Tibial nerve (tissue), 4 donors: ENCODE measurements around the gene BRPF3. TPM values are rescaled to one million over a fixed set of nuclear protein-coding genes. Genes with fewer than 3 reads are reported as not detected.

Source experiments
- DNase-seq, 2 donors: peaks; one replicate each; pipeline ENCODE4 v3.0.0-alpha.2; 2019; ENCODE audit warnings: low spot score in 2 of 2
- H3K27ac ChIP-seq, 4 donors: fragments of 200-600 bp; sonication (generic) in 3 of 4; one replicate each; pipeline ENCODE4 v1.5.1; 2017 to 2019; ENCODE audit warnings: mild to moderate bottlenecking in 1 of 4
- H3K27me3 ChIP-seq, 2 donors: fragments of 200-600 bp; sonication (generic) in 1 of 2; one replicate each; pipeline versions ENCODE4 v1.5.1 to v1.6.0; 2017 to 2019
- H3K36me3 ChIP-seq, 3 donors: fragments of 200-600 bp; sonication (generic); one replicate each; pipeline ENCODE4 v1.5.1; 2018 to 2019
- H3K4me1 ChIP-seq, 4 donors: fragments of 200-600 bp; sonication (generic) in 3 of 4; one replicate each; pipeline ENCODE4 v1.5.1; 2017 to 2019
- H3K4me3 ChIP-seq, 4 donors: fragments of 200-600 bp; sonication (generic) in 3 of 4; one replicate each; pipeline ENCODE4 v1.5.1; 2017 to 2019; ENCODE audit warnings: mild to moderate bottlenecking in 1 of 4, moderate library complexity in 1 of 4
- H3K9me3 ChIP-seq, 4 donors: fragments of 200-600 bp; sonication (generic) in 3 of 4; one replicate each; pipeline ENCODE4 v1.5.1; 2017 to 2019
- CTCF ChIP-seq, 5 experiments: fragments of 200-600 bp in 3 of 5; fragments of 450-650 bp in 2 of 5; sonication (generic) in 3 of 5; IDR thresholded peaks; one replicate each; pipeline ENCODE4 v1.5.1; 2016 to 2019; ENCODE audit warnings: antibody characterized with exemption in 5 of 5, mild to moderate bottlenecking in 3 of 5, moderate library complexity in 2 of 5
- EP300 ChIP-seq, 2 donors: sonication (generic); formaldehyde crosslinking; IDR thresholded peaks; one replicate each; pipeline ENCODE4 v1.6.1; 2017; ENCODE audit warnings: antibody characterized with exemption in 2 of 2, mild to moderate bottlenecking in 1 of 2
- POLR2A ChIP-seq, 2 donors: fragments of 450-650 bp; IDR thresholded peaks; one replicate each; pipeline ENCODE4 v1.6.1; 2017; ENCODE audit warnings: antibody characterized with exemption in 2 of 2, mild to moderate bottlenecking in 2 of 2, moderate library complexity in 2 of 2
- WGBS, 2 donors: methylation state at CpG; one replicate each; pipeline ENCODE4 v1.1.5; 2018; 5-methylcytosine and 5-hydroxymethylcytosine counted together
- total RNA-seq, 4 donors: library from RNA; depleted of rRNA; stranded (reverse); fragments of >200 nt; gene quantifications; one replicate each; pipeline ENCODE4 v1.1.0, GENCODE V29; 2016

The BRPF3 gene
- total RNA-seq, 4 donors from 2014 or later, result 18.4 to 32.7 (median 23.9) TPM

- peaks cover 0 to 27% (median 0%) of the 10 kb centered on the region in 4 donors for H3K4me1 ChIP-seq
- H3K27me3 ChIP-seq, result no peaks in the 10 kb centered on the region
- no peak overlapping the region for H3K4me3 ChIP-seq
- no peak for DNase-seq
- no peak for TF ChIP-seq CTCF (IDR thresholded peaks at IDR 0.05)
- TF ChIP-seq EP300 (IDR thresholded peaks at IDR 0.05), result no peak
- 43 to 46% methylated on average over 2 of the region's 2 CpGs for WGBS, 2 donors
- peaks cover 0 to 95% (median 0%) of the 10 kb centered on the region in 3 donors for H3K36me3 ChIP-seq
- H3K9me3 ChIP-seq, result no peaks in the 10 kb centered on the region
- no peak overlapping the region for H3K27ac ChIP-seq
Measured at GRCh38 chr6:36221674-36222073, 25.1 kb downstream of the BRPF3 start.

- peaks cover 0 to 93% (median 0%) of the 10 kb centered on the region in 3 donors for H3K36me3 ChIP-seq
- H3K4me1 ChIP-seq, result peaks cover 0 to 27% (median 0%) of the 10 kb centered on the region in 4 donors
- H3K4me3 ChIP-seq, result no peak overlapping the region
- H3K27ac ChIP-seq, result no peak overlapping the region
- no peaks in the 10 kb centered on the region for H3K9me3 ChIP-seq
- DNase-seq, result no peak
- TF ChIP-seq CTCF (IDR thresholded peaks at IDR 0.05) (no peak), EP300 (IDR thresholded peaks at IDR 0.05) (no peak), POLR2A (IDR thresholded peaks at IDR 0.05) (no peak)
- no peaks in the 10 kb centered on the region for H3K27me3 ChIP-seq
- WGBS, 2 donors, result 51 to 56% methylated on average over 4 of the region's 4 CpGs
Measured at GRCh38 chr6:36222924-36223323, 26.4 kb downstream of the BRPF3 start.

GRCh38 chr6:36223706-36224105, 27.2 kb downstream of the BRPF3 start:
- Histone ChIP-seq H3K4me3 (no peak overlapping the region), H3K27ac (no peak overlapping the region), H3K9me3 (no peaks in the 10 kb centered on the region), H3K27me3 (no peaks in the 10 kb centered on the region), H3K4me1 (peaks cover 0 to 27% (median 0%) of the 10 kb centered on the region in 4 donors), H3K36me3 (peaks cover 0 to 93% (median 0%) of the 10 kb centered on the region in 3 donors)
- TF ChIP-seq EP300 (IDR thresholded peaks at IDR 0.05) (no peak), CTCF (IDR thresholded peaks at IDR 0.05) (no peak), POLR2A (IDR thresholded peaks at IDR 0.05) (no peak)
- 88 to 93% methylated on average over 1 of the region's 1 CpG for WGBS, 2 donors
- DNase-seq, result no peak

GRCh38 chr6:36224918-36225461, 28.4 kb downstream of the BRPF3 start:
- Histone ChIP-seq H3K27me3 (no peaks in the 10 kb centered on the region), H3K4me1 (peaks cover 0 to 27% (median 0%) of the 10 kb centered on the region in 4 donors), H3K27ac (no peak overlapping the region), H3K4me3 (no peak overlapping the region), H3K9me3 (no peaks in the 10 kb centered on the region), H3K36me3 (peaks cover 0 to 93% (median 0%) of the 10 kb centered on the region in 3 donors)
- TF ChIP-seq CTCF (IDR thresholded peaks at IDR 0.05) (no peak), EP300 (IDR thresholded peaks at IDR 0.05) (no peak), POLR2A (IDR thresholded peaks at IDR 0.05) (no peak)
- 47 to 65% methylated on average over 4 to 5 of the region's 5 CpGs for WGBS, 2 donors
- no peak for DNase-seq

GRCh38 chr6:36226438-36227047, 30.0 kb downstream of the BRPF3 start:
- peaks cover 0 to 27% (median 0%) of the 10 kb centered on the region in 4 donors for H3K4me1 ChIP-seq
- no peak overlapping the region for H3K4me3 ChIP-seq
- no peak for DNase-seq
- H3K36me3 ChIP-seq, result peaks cover 0 to 98% (median 4%) of the 10 kb centered on the region in 3 donors
- TF ChIP-seq EP300 (IDR thresholded peaks at IDR 0.05), result no peak
- no peak for TF ChIP-seq CTCF (IDR thresholded peaks at IDR 0.05)
- TF ChIP-seq POLR2A (IDR thresholded peaks at IDR 0.05), result no peak
- WGBS, 2 donors, result 77 to 84% methylated on average over 4 of the region's 4 CpGs
- H3K27ac ChIP-seq, result no peak overlapping the region
- no peaks in the 10 kb centered on the region for H3K9me3 ChIP-seq
- H3K27me3 ChIP-seq, result no peaks in the 10 kb centered on the region
